ENCODE results near the gene CEP104.

The CEP104 gene

DNA sequence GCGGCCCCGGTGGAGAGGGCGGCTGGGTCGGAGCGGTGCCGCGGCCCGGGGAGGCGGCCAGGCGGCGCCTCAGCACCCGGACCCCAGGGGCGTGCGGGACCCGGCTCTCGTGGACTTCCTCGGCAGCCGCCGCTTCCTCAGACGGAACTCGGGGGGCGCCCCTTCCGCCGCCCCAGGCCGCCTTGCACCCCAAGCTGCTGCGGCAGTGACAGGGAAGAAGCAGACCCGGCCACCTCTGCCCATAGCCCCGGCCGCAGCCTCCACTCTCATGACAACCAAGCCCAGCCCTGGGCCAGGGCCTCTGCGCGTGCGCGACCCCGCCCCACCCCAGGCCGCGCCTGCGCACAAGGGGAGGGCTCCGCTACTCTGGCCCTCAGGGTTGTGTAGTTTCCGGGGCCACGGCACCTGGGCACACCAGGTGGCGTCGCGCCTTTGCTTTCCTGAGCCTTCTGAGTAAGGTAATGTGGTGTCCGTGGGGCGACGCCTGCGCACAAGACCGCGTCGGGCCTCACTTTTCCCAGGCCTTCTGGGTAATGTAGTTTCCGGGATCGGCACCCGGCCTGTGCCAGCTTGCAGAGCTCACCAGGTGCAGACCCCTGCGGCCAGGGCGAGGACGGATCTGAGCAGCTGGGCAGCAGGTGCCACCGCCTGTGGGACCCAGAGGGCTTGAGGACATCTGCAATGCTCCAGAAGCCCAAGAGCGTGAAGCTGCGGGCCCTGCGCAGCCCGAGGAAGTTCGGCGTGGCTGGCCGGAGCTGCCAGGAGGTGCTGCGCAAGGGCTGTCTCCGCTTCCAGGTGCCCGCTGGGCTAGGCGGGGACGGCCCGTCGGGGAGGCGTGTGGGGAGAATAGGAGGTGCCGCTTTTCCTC, at the start of gene CEP104, which contains the start of gene DFFB:
Gene CEP104 (minus strand): TSS at position 289 of the 868 bp plus-strand sequence. CDS start 4,804 bp downstream, outside the sequence.
Gene DFFB (plus strand): TSS at position 554 of the 868 bp plus-strand sequence. CDS start 128 bp downstream, at position 682.
- DNase-seq, result peak; percentile 93

DNA sequence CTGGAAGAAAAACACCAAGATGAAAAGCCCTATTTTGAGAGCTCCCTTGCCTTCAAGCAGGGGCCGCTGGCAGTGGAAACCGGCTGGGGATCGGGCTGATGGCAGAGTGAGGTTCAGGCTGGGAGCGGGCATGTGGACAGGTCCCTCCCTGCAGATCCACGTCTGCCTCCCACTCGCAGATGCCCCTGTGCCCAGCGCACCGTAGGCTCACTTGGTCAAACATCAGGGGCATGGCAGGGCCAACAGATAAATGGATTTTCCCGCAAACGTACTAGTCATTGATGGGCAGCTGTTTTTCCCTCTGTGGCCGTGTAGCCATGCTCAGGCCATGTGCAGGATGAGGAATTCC, 49.6 kb upstream of the CEP104 start:
- DNase-seq, result no peak

DNA sequence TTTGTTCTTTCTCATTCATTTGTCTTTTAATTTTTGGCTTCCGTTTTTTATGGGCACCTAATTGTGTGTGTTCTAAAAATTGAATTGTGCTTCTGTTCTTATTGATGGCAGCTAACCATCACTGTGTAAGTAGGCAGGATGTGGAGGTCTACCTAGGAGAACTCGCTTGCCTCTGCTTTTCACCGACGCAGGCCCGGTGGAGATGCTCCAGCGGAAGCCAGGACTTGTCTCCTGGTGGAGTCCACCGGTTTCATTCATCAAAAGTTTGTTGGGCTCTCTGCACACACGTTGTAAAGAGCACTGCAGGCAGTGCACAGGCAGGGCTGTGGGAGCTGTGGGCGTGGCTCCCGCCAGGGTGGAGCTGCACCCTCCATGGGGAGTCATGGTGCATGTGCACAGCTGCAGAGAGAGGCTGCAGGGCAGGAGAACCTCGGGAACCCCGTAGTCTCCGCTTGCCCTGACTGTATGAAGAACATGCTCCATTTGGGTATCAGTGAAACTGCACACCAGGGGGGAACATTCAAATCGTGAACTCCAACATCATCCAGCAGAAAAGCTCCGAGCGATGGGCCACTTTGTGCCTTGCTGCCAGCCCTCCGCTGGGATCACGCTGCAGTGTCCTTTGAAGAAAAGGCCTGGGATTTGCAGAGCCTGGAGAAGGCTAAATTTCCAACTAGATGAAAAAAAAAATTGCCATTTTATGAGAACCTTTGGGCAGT, 49.1 kb upstream of the CEP104 start:
- no peak for DNase-seq

DNA sequence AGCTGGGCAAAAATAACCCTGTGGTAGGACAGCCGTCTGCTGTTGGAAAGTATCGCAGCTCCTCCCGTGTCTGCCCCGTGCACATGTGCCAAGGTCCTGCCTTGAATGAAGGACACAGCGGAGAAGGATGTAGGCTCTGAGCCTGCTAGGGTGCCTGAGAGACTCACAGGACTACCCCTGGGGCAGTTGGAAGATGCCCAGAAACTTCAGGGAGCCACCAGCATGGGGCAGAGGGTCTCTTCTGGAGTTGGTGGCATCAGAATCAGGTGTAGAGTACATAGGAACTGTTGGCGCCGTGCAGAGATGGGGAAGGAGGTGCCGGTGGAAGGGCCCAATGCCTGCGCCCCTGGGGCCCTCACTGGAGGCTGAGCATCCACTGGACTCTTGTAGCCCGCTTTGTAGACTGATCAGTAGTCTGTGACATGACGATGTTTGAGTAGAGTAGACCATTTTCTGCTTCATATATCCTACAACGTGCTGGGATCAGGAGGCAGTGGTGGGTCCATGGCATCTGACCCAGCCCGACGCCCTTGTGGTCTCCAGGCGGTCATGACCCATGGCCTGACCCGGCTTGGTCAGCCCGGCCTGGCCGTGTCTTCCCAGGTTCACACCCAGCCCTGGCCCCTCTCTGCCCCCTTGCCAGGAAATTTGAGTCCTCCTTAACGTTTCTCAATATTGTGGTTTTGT, 48.4 kb upstream of the CEP104 start:
- no peak for DNase-seq

DNA sequence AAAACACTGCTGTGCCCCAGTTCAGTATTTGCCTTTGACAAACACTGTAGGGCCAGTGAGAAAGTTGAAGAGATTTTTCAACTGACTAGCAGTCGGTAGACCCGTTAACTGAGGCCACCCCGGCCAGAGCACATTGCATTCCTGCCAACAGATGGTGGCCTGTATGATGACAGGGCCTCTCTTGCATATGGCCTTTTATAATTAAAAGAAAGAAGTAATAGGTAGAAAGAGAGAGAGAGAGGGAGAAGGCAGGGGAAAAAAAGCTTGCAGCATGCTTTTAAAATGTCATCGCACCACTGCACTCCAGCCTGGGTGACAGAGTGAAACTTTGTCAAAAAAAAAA, 47.8 kb upstream of the CEP104 start:
- no peak for DNase-seq

DNA sequence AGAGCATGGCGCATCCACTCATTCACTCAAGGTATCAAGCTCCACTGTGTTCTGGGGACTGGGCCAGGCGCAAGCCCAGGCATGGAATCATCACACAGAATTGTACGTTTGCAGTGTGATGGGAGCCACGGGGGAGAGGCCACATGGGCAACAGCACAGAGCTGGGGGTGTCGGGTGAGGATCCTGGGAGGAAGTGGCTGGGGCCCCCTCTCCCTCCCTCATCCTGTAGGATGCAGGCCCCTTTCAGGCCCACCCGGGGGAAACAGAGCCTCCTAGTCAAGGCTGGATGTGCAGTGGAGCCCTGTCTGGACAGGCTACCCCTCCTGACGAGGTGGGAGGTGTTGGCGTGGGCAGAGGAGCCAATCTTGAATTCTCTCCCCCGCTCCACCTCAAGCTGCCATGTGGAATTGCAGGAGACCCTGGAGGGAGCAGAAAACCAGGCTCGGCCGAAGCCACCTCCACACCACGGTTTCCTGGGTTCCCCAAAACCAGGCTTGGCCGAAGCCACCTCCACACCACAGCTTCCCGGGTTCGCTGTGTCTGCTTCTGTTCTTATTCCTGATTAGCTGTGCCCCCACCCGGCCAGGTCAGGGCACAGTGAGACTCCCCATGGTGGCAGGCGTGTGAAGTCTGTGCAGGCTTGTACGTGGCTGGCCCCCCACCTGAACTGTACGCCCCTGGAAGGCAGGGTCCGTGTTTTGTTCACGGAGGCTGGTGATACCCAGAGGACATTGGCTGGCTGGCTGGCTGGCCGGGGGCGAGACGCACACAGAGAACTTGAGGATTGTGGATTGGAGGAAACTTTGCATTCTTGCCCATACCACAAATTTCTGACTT, 47.2 kb upstream of the CEP104 start:
- no peak for DNase-seq

DNA sequence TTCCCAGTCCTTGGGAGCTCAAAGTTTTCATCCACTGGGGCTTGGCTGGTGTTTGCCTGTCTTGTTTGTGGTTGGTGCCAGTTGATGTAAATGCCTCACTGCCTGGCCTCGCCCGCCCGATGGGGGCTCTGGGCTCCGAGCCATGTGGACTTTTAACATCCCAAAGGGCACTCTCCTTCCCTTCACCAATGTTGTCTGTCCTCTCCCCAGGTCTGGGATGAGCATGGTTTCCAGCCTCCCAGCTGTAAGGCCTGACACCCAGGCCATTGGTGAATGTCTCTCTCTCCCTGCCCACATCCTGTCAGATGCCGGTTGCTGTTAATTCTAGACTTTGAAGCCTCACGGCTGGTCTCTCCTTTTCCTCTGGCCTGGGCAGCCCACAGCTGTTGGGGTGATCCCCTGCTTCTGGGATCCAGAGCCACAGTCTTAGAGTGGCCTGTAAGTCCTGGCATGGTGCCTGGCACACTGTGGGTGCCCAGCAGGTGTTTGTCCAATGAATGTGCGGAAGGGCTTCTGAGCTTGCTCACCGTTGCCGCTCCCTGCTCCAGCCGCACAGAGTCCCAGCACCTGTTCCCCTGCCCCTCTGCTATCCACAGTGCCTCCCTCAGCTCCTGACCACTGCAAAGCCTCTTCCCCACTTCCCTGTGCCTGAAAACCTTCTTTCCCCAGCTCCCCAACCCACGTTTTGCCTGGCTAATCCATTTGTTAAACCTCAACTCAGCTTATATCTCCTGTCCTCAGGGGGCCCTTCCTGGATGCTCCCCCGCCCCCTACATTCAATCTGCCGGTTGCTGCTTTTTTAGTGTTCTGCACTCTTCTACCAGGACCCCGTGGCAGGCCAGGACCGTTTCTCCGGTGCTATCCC, 46.4 kb upstream of the CEP104 start:
- no peak for DNase-seq

DNA sequence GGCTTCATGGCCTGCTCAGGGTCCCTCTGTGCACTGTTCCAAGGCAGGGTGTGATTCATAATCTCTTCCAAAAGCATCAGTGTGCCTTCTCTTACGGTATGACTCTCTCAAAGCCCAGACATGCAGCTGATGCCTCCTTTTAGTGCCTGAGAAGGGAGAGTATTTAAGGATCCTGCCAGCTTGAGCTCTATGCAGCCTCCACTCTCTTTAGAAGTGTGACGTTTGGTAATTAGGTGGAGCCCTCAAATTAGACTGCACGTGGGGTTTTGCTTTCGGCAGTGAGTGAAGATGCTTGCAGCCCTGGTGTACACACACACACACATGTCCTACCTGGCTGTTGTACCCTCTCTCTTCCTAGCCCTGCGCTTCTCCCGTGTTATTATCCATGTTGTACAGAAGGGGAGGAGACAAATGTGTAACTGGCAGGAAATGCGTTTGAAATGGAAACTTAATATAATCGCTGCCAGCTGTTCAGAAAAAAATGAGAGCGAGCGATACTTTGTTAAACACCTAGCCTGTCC, 45.6 kb upstream of the CEP104 start:
- DNase-seq, result no peak

DNA sequence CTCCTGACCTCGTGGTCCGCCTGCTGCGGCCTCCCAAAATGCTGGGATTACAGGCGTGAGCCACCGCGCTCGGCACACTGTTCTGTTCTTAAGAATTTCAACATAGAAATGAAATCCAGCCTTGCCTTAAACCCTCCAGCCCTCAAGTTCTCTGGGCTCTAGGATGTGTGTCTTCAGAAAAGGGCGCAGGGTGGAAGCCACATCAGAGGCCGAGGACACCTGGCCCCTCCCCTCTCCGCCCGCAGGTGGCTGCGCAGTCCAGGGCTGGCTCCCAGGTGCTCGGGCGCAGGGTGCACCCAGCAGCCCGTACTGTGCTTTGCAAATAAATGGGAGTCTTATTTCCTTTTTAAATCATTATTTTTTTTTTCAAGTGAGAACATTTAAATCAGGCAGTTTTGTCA, 45.1 kb upstream of the CEP104 start:
- no peak for DNase-seq

DNA sequence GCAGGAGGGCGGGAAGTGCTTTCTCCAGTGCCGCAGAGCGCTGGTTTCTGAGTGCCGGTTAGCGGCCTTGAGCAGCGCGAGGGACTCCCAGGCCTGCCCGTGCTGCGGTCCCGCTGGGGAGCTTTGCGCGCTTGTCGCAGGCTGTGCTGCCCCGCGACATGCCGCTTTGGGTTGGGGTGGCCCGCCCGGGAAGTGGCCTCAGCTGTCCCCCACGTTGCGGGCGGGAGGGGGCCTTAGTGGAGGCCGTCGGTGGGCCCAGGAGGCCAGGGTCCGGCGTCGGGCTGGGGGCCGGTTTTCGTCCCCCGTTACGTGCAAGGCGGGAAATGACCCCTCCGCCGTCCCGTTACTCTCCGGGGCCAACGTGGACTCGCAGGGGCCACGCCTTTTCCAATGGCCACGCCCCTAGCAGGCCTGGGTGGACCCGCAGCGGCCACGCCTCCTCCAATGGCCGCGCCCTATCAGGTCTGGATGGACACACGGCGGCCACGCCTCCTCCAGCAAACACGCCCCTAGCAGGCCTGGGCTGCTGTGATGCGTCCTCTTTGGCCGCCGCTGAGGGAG, 44.0 kb upstream of the CEP104 start:
- DNase-seq, result peak; percentile 88

DNA sequence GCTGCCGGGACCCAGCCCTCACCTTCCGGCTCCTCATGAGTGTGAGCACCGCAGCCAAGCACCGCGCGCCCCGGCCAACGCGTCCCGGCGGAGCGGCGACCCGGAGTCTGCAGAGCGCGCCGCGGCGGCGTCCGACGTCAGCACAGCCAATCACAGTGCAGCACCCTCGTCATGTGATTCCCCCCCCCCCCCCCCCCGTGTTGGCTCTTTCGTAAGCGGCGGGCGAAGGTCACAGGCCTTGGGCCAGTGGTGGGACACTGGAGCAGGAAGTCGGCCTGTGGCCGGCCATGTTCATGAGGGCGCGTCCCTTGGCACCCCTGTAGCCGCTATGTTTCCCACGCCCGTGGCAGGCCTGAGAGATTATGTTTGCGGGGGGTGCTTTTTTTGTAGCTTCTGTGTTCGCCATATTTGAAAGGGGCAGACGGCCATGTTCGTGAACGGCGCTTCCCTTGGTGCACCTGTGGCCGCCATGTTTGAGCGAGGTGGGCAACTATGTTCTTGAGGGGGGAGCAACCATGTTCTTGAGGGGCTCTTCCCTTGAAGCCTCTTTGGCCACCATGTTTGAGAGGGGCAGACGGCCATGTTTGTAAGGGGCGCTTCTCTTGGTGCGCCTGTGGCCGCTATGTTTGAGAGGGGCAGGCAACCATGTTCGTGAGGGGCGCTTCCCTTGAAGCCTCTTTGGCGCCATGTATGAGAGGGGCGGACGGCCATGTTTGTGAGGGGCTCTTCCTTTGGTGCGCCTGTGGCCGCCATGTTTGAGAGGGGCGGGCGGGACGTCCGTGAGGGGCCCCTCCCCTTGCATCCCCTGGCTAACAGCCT, 43.3 kb upstream of the CEP104 start, which contains the start of gene C1orf174:
Gene C1orf174 (minus strand): TSS at position 123 of the 819 bp plus-strand sequence. CDS start 86 bp downstream, at position 37.
- DNase-seq, result peak; percentile 87

DNA sequence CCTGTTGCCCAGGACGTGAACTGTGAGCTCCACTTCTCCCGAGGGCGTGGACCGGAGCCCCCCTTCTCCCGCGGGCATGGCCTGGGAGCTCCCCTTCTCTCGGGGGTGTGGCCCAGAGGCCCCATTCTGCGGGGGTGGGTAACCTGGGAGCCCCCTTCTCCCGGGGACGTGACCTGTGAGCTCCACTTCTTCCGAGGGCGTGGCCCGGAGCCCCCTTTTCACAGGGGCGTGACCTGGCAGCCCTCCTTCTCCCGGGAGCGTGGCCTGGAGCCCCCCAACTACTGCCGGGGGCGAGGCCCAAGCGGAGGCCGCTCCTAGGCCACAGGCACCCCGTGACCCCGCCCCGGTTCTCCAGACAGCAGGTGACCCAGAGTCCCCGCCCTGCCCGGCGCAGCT, 42.7 kb upstream of the CEP104 start:
- DNase-seq, result peak; percentile 17

DNA sequence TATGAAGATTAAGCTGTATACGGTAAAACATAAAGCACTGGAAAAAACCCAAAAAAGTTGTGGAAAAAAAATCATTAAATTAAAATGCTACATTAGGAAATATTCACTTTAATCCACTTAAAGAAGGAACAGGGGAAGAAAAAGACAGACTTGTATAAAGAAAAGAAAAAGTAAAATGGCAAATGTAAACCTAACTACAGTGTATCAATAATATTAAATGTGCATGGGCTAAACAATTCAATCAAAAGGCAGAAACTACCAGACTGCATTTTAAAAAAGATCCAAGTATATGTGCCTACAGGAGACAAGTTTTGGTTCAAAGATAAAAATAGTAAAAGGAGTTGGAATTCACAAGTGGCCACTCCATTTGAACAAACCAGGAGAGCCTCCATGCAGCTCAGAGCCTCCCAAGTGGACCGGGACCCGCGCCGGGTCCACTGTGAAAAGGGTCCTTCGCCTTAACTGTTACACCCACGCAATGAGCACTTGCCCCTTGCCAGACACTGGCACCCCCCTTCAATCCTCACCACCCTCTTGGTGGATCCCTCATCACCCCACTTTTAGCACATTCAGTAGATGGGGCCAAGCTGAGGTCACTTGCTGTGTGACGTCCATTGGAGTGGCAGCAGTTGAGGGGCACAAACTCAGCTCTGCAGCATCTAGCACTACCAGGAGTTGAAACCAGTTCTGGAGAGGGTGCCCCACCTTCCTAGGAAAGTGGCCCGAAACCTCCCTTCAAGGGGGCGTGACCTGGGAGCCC, 42.2 kb upstream of the CEP104 start:
- no peak for DNase-seq

DNA sequence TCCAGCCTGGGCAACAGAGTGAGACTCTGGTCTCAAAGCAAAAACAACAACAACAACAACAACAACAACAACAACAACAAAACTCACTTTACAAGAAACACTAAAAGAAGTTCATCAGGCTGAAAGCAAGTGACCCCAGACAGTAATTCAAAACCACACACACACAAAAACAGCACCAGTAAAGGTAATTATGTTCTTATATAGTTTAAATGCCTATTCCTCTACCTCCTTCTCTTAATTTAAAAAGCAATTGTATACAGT, 41.4 kb upstream of the CEP104 start:
- DNase-seq, result no peak

DNA sequence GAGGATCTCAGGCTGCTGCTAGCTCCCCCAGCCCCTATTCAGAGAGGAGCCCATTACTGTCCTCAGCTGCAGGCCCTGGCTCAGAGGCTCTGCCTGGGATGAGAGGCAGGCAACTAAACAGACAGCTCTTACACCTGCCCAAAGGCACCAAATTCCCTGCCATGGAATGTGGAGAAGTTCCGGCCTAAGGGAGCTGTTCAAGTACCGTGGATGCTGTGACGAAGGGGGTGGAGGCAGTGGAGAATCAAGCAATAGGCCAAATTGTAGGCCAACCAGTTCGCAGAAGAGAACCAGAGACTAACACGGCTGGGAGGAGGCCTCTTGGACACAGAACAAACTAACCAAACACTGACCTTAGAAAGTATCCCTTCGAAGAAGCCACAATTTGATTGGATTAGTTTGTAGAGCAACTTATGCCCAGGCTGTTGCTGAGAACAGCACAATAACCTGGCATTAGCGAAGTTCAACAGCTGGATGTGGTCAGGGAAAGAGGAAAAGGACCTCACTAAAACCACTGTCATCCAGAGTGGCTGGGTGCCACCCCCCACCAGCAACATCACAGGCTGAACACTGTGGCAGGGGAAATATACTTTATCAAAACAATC, 39.5 kb upstream of the CEP104 start:
- DNase-seq, result no peak

DNA sequence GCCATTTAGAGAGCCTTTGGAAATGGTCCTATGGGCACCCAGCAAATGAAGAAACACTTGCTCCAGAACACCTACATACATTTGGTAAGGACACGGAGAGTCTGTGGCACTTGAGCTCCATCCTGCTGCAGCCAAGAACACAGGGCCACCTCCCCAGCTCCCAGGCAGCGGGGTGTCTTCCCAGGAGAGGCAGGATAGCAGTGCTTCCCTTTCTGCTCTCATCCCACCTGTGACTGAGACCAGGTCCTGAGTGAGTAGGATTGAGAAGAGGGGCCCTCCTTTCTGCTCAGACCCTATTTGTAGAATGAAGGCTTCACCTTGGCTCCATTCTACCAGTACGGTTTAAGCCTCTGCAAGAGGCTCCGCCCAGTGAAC, 38.9 kb upstream of the CEP104 start:
- no peak for DNase-seq

DNA sequence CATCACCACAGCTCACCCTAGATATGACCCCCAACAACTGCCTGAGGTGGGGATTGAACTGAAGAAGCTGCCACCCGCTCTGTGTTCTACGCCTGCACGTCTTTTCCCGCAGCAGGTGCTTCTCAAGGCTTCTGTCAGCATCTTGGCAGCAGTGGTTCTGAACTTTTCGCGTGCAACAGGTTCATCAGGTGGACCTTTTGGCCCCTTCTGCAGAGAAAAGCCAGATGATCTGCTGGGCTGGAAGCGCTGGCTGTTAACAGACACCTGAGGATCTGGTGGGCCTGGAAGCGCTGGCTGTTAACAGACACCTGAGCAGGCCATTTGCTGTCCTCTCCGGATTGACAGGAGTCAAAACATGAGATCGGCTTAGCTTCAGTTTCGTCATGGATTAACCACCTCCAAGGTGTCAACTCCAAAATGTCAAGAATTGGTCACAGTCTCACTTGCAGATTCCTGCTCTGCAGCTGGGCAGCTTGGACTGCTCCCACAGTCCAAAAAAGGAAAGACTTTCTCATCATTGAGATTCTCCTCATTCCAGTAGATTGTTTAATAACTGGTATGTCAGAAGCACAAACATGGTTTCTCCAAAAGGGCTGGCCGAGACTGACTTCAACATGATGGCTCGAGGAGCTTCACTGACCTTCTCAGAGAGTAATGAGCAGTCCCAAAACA, 38.4 kb upstream of the CEP104 start:
- no peak for DNase-seq

DNA sequence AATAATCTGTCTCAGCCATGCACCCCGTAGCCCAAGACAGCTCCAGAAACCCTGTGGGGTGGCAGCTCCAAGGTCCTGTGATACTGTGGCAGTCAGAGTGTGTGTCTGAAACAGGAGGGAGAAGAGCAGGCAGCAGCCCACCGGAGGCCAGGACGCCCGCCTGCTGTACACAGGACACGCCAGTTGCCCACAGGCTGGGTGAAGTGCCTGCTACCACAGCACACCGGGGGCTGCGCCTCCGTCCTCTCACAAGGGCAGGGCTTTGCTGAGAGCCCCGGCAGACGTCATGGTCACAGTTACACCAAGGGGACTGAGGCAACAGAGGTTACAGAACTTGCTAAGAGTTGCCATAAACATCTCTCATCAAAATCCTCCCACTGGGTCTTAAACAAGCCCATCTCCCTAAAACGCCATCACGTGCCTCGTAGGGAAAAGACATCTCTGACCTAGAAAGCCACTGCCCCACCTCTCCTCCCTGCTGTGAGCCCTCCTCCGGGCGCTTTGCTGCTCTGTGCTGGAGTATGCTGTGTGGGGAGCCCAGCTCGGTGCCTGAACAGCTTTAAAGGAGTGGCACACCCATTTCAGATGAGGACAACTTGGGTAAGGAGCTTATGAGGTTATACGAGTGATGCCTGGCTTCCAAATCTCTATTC, 37.7 kb upstream of the CEP104 start:
- DNase-seq, result no peak

Measured in stimulated activated CD4-positive, alpha-beta T cell treated with anti-CD3 and anti-CD28 coated beads, Interleukin-12 subunit alpha, Interleukin-12 subunit beta, amount 100 ng/mL, for 4 hours (primary cell).